ENCODE measurements around the gene ZNF32. TPM values are rescaled to one million over a fixed set of nuclear protein-coding genes. Genes with fewer than 3 reads are reported as not detected.

The ZNF32 gene
- total RNA-seq, 1 experiment from 2014 or later = 30.3 TPM

- no peaks in the 10 kb centered on the region; the same call in 1 of the 2 replicates for H3K36me3 ChIP-seq (ENCODE audit: control insufficient read depth, insufficient read depth, low read length)
- TF ChIP-seq CTCF (IDR thresholded peaks at IDR 0.05; ENCODE audit: insufficient read depth in 1 of 2, low read depth in 1 of 2, low read length in 1 of 2, severe bottlenecking in 1 of 2, unreplicated experiment in 1 of 2) = no peak
- H3K9me3 ChIP-seq = peaks cover 63% of the 10 kb centered on the region
- no peaks in the 10 kb centered on the region for H3K4me1 Mint-ChIP-seq (ENCODE audit: low read depth, unreplicated experiment)
- peaks cover 36% of the 10 kb centered on the region for H3K36me3 Mint-ChIP-seq (ENCODE audit: insufficient read depth, unreplicated experiment)
- H3K27me3 Mint-ChIP-seq (ENCODE audit: insufficient read depth, unreplicated experiment) = no peaks in the 10 kb centered on the region
- no peak overlapping the region for H3K4me3 ChIP-seq (ENCODE audit: low read depth, low read length)
- POLR2A ChIA-PET = interaction anchor here (0.6 kb wide), 1 partner anchor 22 kb away, joined by 3 read pairs; no protein-coding TSS in a partner anchor
- no peaks in the 10 kb centered on the region for H3K4me1 ChIP-seq
- H3K9me3 Mint-ChIP-seq (ENCODE audit: unreplicated experiment) = peaks cover 37% of the 10 kb centered on the region
- no peak overlapping the region for H3K4me3 Mint-ChIP-seq (ENCODE audit: unreplicated experiment)
- BruUV-seq (replicated peaks) = no TSS peak
- H3K27ac Mint-ChIP-seq (ENCODE audit: unreplicated experiment) = no peak overlapping the region
- CTCF ChIA-PET = no interaction called here
- intact Hi-C loops (cut with micrococcal nuclease; ENCODE audit: unreplicated experiment) = no loop called here
- no peak for DNase-seq
- no peaks in the 10 kb centered on the region for H3K27me3 ChIP-seq (replicated peaks; ENCODE audit: control insufficient read depth, insufficient read depth, low read length)
Observed at GRCh38 chr10:43616697-43617370, 31.8 kb downstream of the ZNF32 start.

- Histone ChIP-seq H3K36me3 (ENCODE audit: control insufficient read depth, insufficient read depth, low read length) (peaks cover 2% of the 10 kb centered on the region), H3K9me3 (peaks cover 27% of the 10 kb centered on the region), H3K4me1 (peaks cover 4% of the 10 kb centered on the region; the same call in 1 of the 2 replicates), H3K27me3 (replicated peaks; ENCODE audit: control insufficient read depth, insufficient read depth, low read length) (no peaks in the 10 kb centered on the region), H3K4me3 (ENCODE audit: low read depth, low read length) (no peak overlapping the region)
- no TSS peak for BruUV-seq (replicated peaks)
- Mint-ChIP-seq H3K27me3 (ENCODE audit: insufficient read depth, unreplicated experiment) (no peaks in the 10 kb centered on the region), H3K9me3 (ENCODE audit: unreplicated experiment) (peaks cover 33% of the 10 kb centered on the region), H3K27ac (ENCODE audit: unreplicated experiment) (no peak overlapping the region), H3K4me3 (ENCODE audit: unreplicated experiment) (no peak overlapping the region), H3K4me1 (ENCODE audit: low read depth, unreplicated experiment) (peaks cover 8% of the 10 kb centered on the region), H3K36me3 (ENCODE audit: insufficient read depth, unreplicated experiment) (peaks cover 35% of the 10 kb centered on the region)
- ChIA-PET POLR2A (no interaction called here), CTCF (no interaction called here)
- no peak for DNase-seq
- TF ChIP-seq CTCF (IDR thresholded peaks at IDR 0.05; ENCODE audit: insufficient read depth in 1 of 2, low read depth in 1 of 2, low read length in 1 of 2, severe bottlenecking in 1 of 2, unreplicated experiment in 1 of 2) = no peak
- intact Hi-C loops (cut with micrococcal nuclease; ENCODE audit: unreplicated experiment) = no loop called here
Observed at GRCh38 chr10:43610636-43611035, 38.0 kb downstream of the ZNF32 start.

- no peaks in the 10 kb centered on the region for H3K27me3 ChIP-seq (replicated peaks; ENCODE audit: control insufficient read depth, insufficient read depth, low read length)
- H3K27ac Mint-ChIP-seq (ENCODE audit: unreplicated experiment) = peak overlapping the region; percentile 52
- H3K4me3 Mint-ChIP-seq (ENCODE audit: unreplicated experiment) = peak overlapping the region; percentile 82
- peaks cover 4% of the 10 kb centered on the region; the same call in 1 of the 2 replicates for H3K4me1 ChIP-seq
- 0 out of 2 replicates have a peak, but pooled peaks cover 7% of the 10 kb centered on the region for H3K9me3 ChIP-seq
- intact Hi-C loops (cut with micrococcal nuclease; ENCODE audit: unreplicated experiment) = loop anchor here (2.0 kb wide), 1 partner anchor 42 kb away; the partner anchor contains the start of gene ZNF32
- H3K36me3 ChIP-seq (ENCODE audit: control insufficient read depth, insufficient read depth, low read length) = peaks cover 2% of the 10 kb centered on the region; the same call in 1 of the 2 replicates
- ChIA-PET CTCF (no interaction called here), POLR2A (no interaction called here)
- H3K36me3 Mint-ChIP-seq (ENCODE audit: insufficient read depth, unreplicated experiment) = peaks cover 15% of the 10 kb centered on the region
- peaks cover 23% of the 10 kb centered on the region for H3K9me3 Mint-ChIP-seq (ENCODE audit: unreplicated experiment)
- TF ChIP-seq CTCF (IDR thresholded peaks at IDR 0.05; ENCODE audit: insufficient read depth in 1 of 2, low read depth in 1 of 2, low read length in 1 of 2, severe bottlenecking in 1 of 2, unreplicated experiment in 1 of 2) = no peak
- no peak for DNase-seq
- no TSS peak for BruUV-seq (replicated peaks)
- H3K4me3 ChIP-seq (ENCODE audit: low read depth, low read length) = peak overlapping the region; percentile 62
- H3K27me3 Mint-ChIP-seq (ENCODE audit: insufficient read depth, unreplicated experiment) = peaks cover 4% of the 10 kb centered on the region
- peaks cover 8% of the 10 kb centered on the region for H3K4me1 Mint-ChIP-seq (ENCODE audit: low read depth, unreplicated experiment)
Observed at GRCh38 chr10:43607199-43607573, 41.5 kb downstream of the ZNF32 start.
